HepG2 (cell line): Measurements from ENCODE around the gene MIEF2. TPM values are rescaled to one million over a fixed set of nuclear protein-coding genes. Genes with fewer than 3 reads are reported as not detected.
A peak's percentile ranks its signal among the peaks of the same experiment; 100 is the strongest.

ENCODE experiments used
- ATAC-seq: fragments of 200-7000 bp; cut with Tn5 transposase; 3 replicates; pipeline ENCODE4 v1.9.1; 2020; ENCODE audit warnings: mild to moderate bottlenecking, moderate library complexity
- BruUV-seq: library from RNA; stranded (reverse); fragments of 400-500 nt; replicated peaks from 2 replicates; lab custom pipeline; 2021; lab: Mats Ljungman, UMichigan
- CTCF ChIA-PET: fragments of 300-600 bp; formaldehyde crosslinking; extraction: SDS; loops from one replicate; lab custom pipeline; 2021; ENCODE audit warnings: low total read pairs, inconsistent platforms, low intra/inter-chr PET ratio; lab: Yijun Ruan, JAX
- POLR2A ChIA-PET: fragments of 350-600 bp; sonication (Branson Sonifier 250); formaldehyde crosslinking; loops from one replicate; lab custom pipeline; 2020; ENCODE audit warnings: antibody characterized with exemption, inconsistent platforms; lab: Yijun Ruan, JAX
- DNase-seq: peaks from one replicate; pipeline ENCODE4 v3.0.0-alpha.2; 2015; ENCODE audit warnings: low spot score
- FAIRE-seq: peaks from 3 replicates; lab custom pipeline; 2011; peaks lifted over from hg19 to GRCh38; lab: Jason Lieb, UNC
- H2AFZ ChIP-seq: one replicate; pipeline ENCODE4 v1.6.1; 2011; ENCODE audit warnings: low read length, inconsistent platforms
- H3K27ac ChIP-seq: fragments of 300-600 bp; 3 replicates; pipeline ENCODE4 v1.8.0; 2011; ENCODE audit warnings: mixed run types, mild to moderate bottlenecking, mixed read lengths, low read length, inconsistent platforms; ENCODE audit not compliant: insufficient read depth; ENCODE audit errors: extremely low read length
- H3K27me3 ChIP-seq, 2 experiments: fragments of 200-600 bp in 1 of 2; 2 replicates in 1 of 2; 3 replicates in 1 of 2; pipeline versions ENCODE4 v1.6.0 to v1.8.0; 2011; ENCODE audit warnings: low read length in 2 of 2, mild to moderate bottlenecking in 2 of 2, moderate library complexity in 2 of 2, inconsistent platforms in 1 of 2; ENCODE audit not compliant: insufficient read depth in 2 of 2, control insufficient read depth in 1 of 2
- H3K36me3 ChIP-seq, 2 experiments: fragments of 200-600 bp in 1 of 2; replicated peaks in 1 of 2; 2 replicates in 1 of 2; 3 replicates in 1 of 2; pipeline versions ENCODE4 v1.5.1 to v1.8.0; 2011; ENCODE audit warnings: low read length in 2 of 2, inconsistent platforms in 1 of 2; ENCODE audit not compliant: insufficient read depth in 2 of 2, control insufficient read depth in 1 of 2
- H3K4me1 ChIP-seq: 2 replicates; pipeline ENCODE4 v1.5.1; 2012; ENCODE audit warnings: low read length, inconsistent platforms; ENCODE audit not compliant: insufficient read depth
- H3K4me2 ChIP-seq: 2 replicates; pipeline ENCODE4 v1.6.0; 2011; ENCODE audit warnings: low read depth, low read length, inconsistent platforms
- H3K4me3 ChIP-seq, 3 experiments: fragments of 200-600 bp in 1 of 3; sonication (generic), shearing (Covaris generic) in 1 of 3; replicated peaks in 1 of 3; 2 replicates each; pipeline ENCODE4 v1.5.1; 2011 to 2016; ENCODE audit warnings: low read length in 3 of 3, inconsistent platforms in 2 of 3, low read depth in 2 of 3, mild to moderate bottlenecking in 2 of 3, control low read depth in 1 of 3, mixed read lengths in 1 of 3; ENCODE audit not compliant: insufficient read depth in 1 of 3
- H3K79me2 ChIP-seq: one replicate; pipeline ENCODE4 v1.6.1; 2011; ENCODE audit warnings: low read length, inconsistent platforms; ENCODE audit not compliant: insufficient read depth
- H3K9ac ChIP-seq: 2 replicates; pipeline ENCODE4 v1.6.0; 2011; ENCODE audit warnings: mild to moderate bottlenecking, low read depth, low read length, inconsistent platforms; ENCODE audit not compliant: insufficient read depth
- H3K9me3 ChIP-seq: 2 replicates; pipeline ENCODE4 v1.5.1; 2012; ENCODE audit warnings: mild to moderate bottlenecking, low read length
- H4K20me1 ChIP-seq: 2 replicates; pipeline ENCODE4 v1.6.0; 2011; ENCODE audit warnings: inconsistent platforms, mild to moderate bottlenecking, low read length, moderate library complexity; ENCODE audit not compliant: insufficient read depth
- CERS6 ChIP-seq: sonication (generic); formaldehyde crosslinking; IDR thresholded peaks from 2 replicates; pipeline ENCODE4 v1.5.0; 2020; ENCODE audit warnings: missing genetic modification reagents
- GPN1 ChIP-seq: sonication (generic); formaldehyde crosslinking; IDR thresholded peaks from 2 replicates; pipeline ENCODE4 v1.5.1; 2020; ENCODE audit warnings: missing genetic modification reagents, borderline replicate concordance
- HNRNPL ChIP-seq: fragments of 200-400 bp; formaldehyde crosslinking; IDR thresholded peaks from 2 replicates; pipeline ENCODE4 v1.6.1; 2017; ENCODE audit warnings: mild to moderate bottlenecking, low read depth, low read length
- WGBS: methylation state at CpG from one replicate; pipeline ENCODE4 v1.1.6; 2017; ENCODE audit warnings: low lambda C conversion rate; 5-methylcytosine and 5-hydroxymethylcytosine counted together
- in situ Hi-C: cut with HindIII; loops from 2 replicates; pipeline ENCODE4 v1.10.0; 2017; ENCODE audit warnings: low pct_unique_long_range_greater_than_20kb; ENCODE audit not compliant: extremely low pct_ligation_motif_present
- intact Hi-C: fragments of 100-400 bp; cut with micrococcal nuclease; formaldehyde crosslinking; loops from one replicate; pipeline ENCODE4 v1.10.0; 2022; ENCODE audit not compliant: unreplicated experiment
- polyA plus RNA-seq, 8 experiments: library from polyadenylated mRNA; depleted of rRNA in 3 of 8; stranded (reverse) in 7 of 8; unstranded in 1 of 8; fragments of >200 nt; fragmentation: Illumina TruSeq in 4 of 8; extraction: Trizol in 4 of 8; gene quantifications; 2 replicates each; pipeline versions ENCODE4 v1.2.1 to v1.2.3, GENCODE V29; 2011 to 2016; ENCODE audit warnings: low read depth in 4 of 8, missing spikeins in 1 of 8, mixed read lengths in 1 of 8; ENCODE audit not compliant: insufficient read depth in 1 of 8
- total RNA-seq, 5 experiments: library from RNA; depleted of rRNA; stranded (reverse); fragments of >200 nt; fragmentation: Illumina TruSeq; extraction: Trizol; gene quantifications; 2 replicates each; pipeline ENCODE4 v1.2.3, GENCODE V29; 2016; ENCODE audit warnings: low read depth in 1 of 5

MIEF2 gene
- total and polyA plus RNA-seq, 2 of the 13 experiments (the other 11 are each of a cell fraction or from before 2014, with no cell fraction given): 6.0 to 8.0 TPM

GRCh38 chr17:18262111-18262510, 1.6 kb downstream of the MIEF2 start:
- Histone ChIP-seq H3K4me2 (peak overlapping the region; percentile 97), H3K4me1 (peaks cover 24% of the 10 kb centered on the region), H3K27me3 (no peaks in the 10 kb centered on the region; a peak in 1 of 5 replicates), H4K20me1 (peaks cover under 1% of the 10 kb centered on the region; the same call in 1 of the 2 replicates), H3K4me3 (peak overlapping the region in 1 of 3 experiments; percentile 82; a peak in 2 of 6 replicates), H3K36me3 (peaks cover 4 to 23% of the 10 kb centered on the region in 2 experiments; a peak in 4 of 5 replicates), H3K27ac (no peak overlapping the region), H3K9me3 (no peaks in the 10 kb centered on the region), H3K9ac (peak overlapping the region; percentile 80; the same call in 1 of the 2 replicates), H2AFZ (no peak overlapping the region), H3K79me2 (peaks cover 18% of the 10 kb centered on the region)
- no peak for TF ChIP-seq CERS6 (CRISPR knock-in tag)
- DNase-seq (no peak), FAIRE-seq (no peak), ATAC-seq (no peak)
- intact Hi-C loops: no loop called here
- in situ Hi-C loops: no loop called here
- CTCF ChIA-PET: no interaction called here
- no TSS peak for BruUV-seq
- 70% methylated on average over 2 of the region's 2 CpGs for WGBS
- POLR2A ChIA-PET: no interaction called here

GRCh38 chr17:18262641-18263040, 2.2 kb downstream of the MIEF2 start:
- FAIRE-seq: no peak
- Histone ChIP-seq H3K4me2 (no peak overlapping the region; the same call in 1 of the 2 replicates), H3K36me3 (peaks cover 4 to 23% of the 10 kb centered on the region in 2 experiments; a peak in 4 of 5 replicates), H3K4me3 (no peak overlapping the region), H2AFZ (no peak overlapping the region), H3K79me2 (peaks cover 13% of the 10 kb centered on the region), H3K9ac (peak overlapping the region; percentile 80; the same call in 1 of the 2 replicates), H3K27me3 (no peaks in the 10 kb centered on the region; a peak in 1 of 5 replicates), H3K27ac (no peak overlapping the region), H4K20me1 (no peaks in the 10 kb centered on the region), H3K4me1 (peaks cover 20% of the 10 kb centered on the region), H3K9me3 (no peaks in the 10 kb centered on the region)
- intact Hi-C loops: no loop called here
- DNase-seq: no peak
- in situ Hi-C loops: no loop called here
- ChIA-PET CTCF (no interaction called here), POLR2A (no interaction called here)
- TF ChIP-seq HNRNPL: 0 out of 2 replicates have a peak, but pooled peaks have one; percentile 63
- no peak for TF ChIP-seq GPN1 (CRISPR knock-in tag)
- ATAC-seq: no peak
- BruUV-seq: no TSS peak
- whole genome bisulfite sequencing: 98% methylated on average over 10 of the region's 12 CpGs
